CD4-positive, alpha-beta memory T cell (primary cell): Measurements from ENCODE around the gene PKM. TPM values are rescaled to one million over a fixed set of nuclear protein-coding genes. Genes with fewer than 3 reads are reported as not detected.
"Not testable (repeated sequence)": the region's sequence is repeated elsewhere in the genome, so short reads cannot be mapped to it uniquely, and the experiment has no call there.

ENCODE experiments used
- CTCF ChIA-PET: fragments of 350-600 bp; sonication (Branson Sonifier 250); formaldehyde crosslinking; loops from one replicate; lab custom pipeline; 2021; ENCODE audit warnings: inconsistent platforms; ENCODE audit not compliant: partially characterized antibody; lab: Charles Lee
- POLR2A ChIA-PET: fragments of 350-600 bp; sonication (Branson Sonifier 250); formaldehyde crosslinking; loops from one replicate; lab custom pipeline; 2021; ENCODE audit not compliant: partially characterized antibody; lab: Charles Lee
- DNase-seq, 5 donors: peaks; one replicate each; pipeline versions ENCODE4 v3.0.0 to v3.0.0-alpha.2; 2020 to 2022; ENCODE audit warnings: mixed read lengths in 1 of 5
- H3K27ac ChIP-seq: one replicate; pipeline ENCODE4 v1.7.0; 2013; ENCODE audit warnings: low read depth, low read length
- H3K27me3 ChIP-seq: 2 replicates; pipeline ENCODE4 v1.7.0; 2013; ENCODE audit warnings: mild to moderate bottlenecking, low read length, moderate library complexity; ENCODE audit not compliant: insufficient read depth
- H3K36me3 ChIP-seq: 2 replicates; pipeline ENCODE4 v1.7.0; 2013; ENCODE audit warnings: mild to moderate bottlenecking, low read length, moderate library complexity; ENCODE audit not compliant: insufficient read depth
- H3K4me1 ChIP-seq: 2 replicates; pipeline ENCODE4 v1.7.0; 2013; ENCODE audit warnings: mild to moderate bottlenecking, low read length, moderate library complexity; ENCODE audit not compliant: insufficient read depth
- H3K4me3 ChIP-seq, 2 donors: one replicate each; pipeline ENCODE4 v1.7.0; 2013; ENCODE audit warnings: low read length in 2 of 2, mild to moderate bottlenecking in 1 of 2
- H3K9me3 ChIP-seq, 2 donors: one replicate each; pipeline ENCODE4 v1.7.0; 2013; ENCODE audit warnings: low read length in 2 of 2, control low read depth in 1 of 2; ENCODE audit not compliant: control insufficient read depth in 1 of 2
- H3K27ac Mint-ChIP-seq, 7 donors: one replicate each; pipeline ENCODE4 v1.8.0; 2020 to 2021; ENCODE audit warnings: mixed read lengths in 7 of 7, mild to moderate bottlenecking in 6 of 7, inconsistent platforms in 3 of 7, moderate library complexity in 3 of 7
- H3K27me3 Mint-ChIP-seq, 2 donors: one replicate each; pipeline ENCODE4 v1.8.0; 2020 to 2021; ENCODE audit warnings: mixed read lengths in 2 of 2
- H3K36me3 Mint-ChIP-seq, 2 donors: one replicate each; pipeline ENCODE4 v1.8.0; 2020 to 2021; ENCODE audit warnings: mixed read lengths in 2 of 2, inconsistent platforms in 1 of 2, mild to moderate bottlenecking in 1 of 2
- H3K4me1 Mint-ChIP-seq, 4 donors: one replicate each; pipeline ENCODE4 v1.8.0; 2020 to 2021; ENCODE audit warnings: mixed read lengths in 4 of 4, mild to moderate bottlenecking in 1 of 4
- H3K4me3 Mint-ChIP-seq, 8 donors: one replicate each; pipeline ENCODE4 v1.8.0; 2020 to 2021; ENCODE audit warnings: mixed read lengths in 8 of 8, mild to moderate bottlenecking in 7 of 8, moderate library complexity in 6 of 8, inconsistent platforms in 3 of 8
- H3K9me3 Mint-ChIP-seq, 8 donors: one replicate each; pipeline ENCODE4 v1.8.0; 2020 to 2021; ENCODE audit warnings: mixed read lengths in 8 of 8, mild to moderate bottlenecking in 5 of 8, inconsistent platforms in 3 of 8, moderate library complexity in 1 of 8
- intact Hi-C: fragments of 100-400 bp; cut with micrococcal nuclease; formaldehyde crosslinking; loops from one replicate; pipeline ENCODE4 v1.15.1; 2023
- polyA plus RNA-seq, 2 donors: library from polyadenylated mRNA; unstranded; fragments of 300-500 nt; fragmentation: Illumina TruSeq; gene quantifications; one replicate each; pipeline ENCODE4 v1.2.3, GENCODE V29; 2021
- total RNA-seq, 2 experiments: library from RNA; stranded (reverse); gene quantifications; one replicate each; pipeline ENCODE4 v1.2.3, GENCODE V29; 2021

Gene PKM
- 100 to 1,000 TPM; 378 to 383 TPM for total RNA-seq
- 100 to 1,000 TPM; 440 to 658 TPM for polyA plus RNA-seq

DNA sequence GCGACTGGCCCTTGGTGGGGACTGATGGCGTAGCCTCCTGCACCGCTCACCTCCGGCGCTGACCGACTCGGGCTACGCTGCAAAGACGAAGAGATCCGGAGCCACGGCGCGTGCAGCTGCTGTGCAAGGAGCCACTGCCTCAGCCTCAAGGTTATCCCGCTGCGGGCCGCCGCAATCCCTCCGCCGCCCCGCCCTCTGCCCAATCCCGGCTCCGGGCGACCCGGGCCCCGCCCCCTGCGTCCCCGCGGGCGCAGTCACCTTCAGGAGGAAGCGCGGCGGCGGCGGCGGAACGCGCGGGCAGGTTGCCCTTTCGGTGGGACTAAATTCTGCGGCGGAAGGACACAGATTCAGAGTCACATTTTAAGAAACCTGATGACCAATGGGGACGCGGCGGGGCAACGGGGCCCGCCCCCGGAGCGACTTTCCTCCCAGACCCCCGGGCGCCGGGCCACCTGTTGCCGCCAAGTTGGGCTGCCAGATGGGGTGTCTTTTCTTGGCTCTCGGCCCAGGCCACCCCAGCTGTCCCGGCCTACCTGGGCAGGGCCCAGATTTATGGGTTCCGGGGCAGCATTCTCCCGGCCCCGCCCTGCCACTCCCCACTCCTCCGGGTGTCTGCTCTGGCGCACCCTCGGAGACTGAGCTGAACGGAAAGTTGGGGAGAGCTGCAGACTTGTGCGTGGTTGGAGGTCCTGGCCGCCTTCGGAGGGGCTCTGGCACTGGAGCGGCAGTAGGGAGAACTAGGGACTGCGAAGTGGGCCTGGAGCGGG lies at the start of gene PKM:
Gene PKM (minus strand): TSS at position 125 of the 767 bp plus-strand sequence. CDS start 12,093 bp downstream, outside the sequence.
- CTCF ChIA-PET, result interaction anchor here (0.7 to 2.4 kb wide), 5 partner anchors 8 to 43 kb away, joined by 3 to 15 read pairs (median 4); no protein-coding TSS in a partner anchor
- H3K27ac Mint-ChIP-seq, result peak within 1 kb of the TSS; percentile 94 to 100 (median 97)
- intact Hi-C loops, result loop anchor here (1.0 kb wide), 3 partner anchors 41 to 243 kb away; partner anchors contain the start of genes ARIH1, MYO9A, PARP6 and SENP8
- Histone ChIP-seq H3K36me3 (no peaks in the 10 kb centered on the region), H3K4me3 (peak within 1 kb of the TSS; percentile 68 to 92), H3K27me3 (no peaks in the 10 kb centered on the region), H3K4me1 (peaks cover 43% of the 10 kb centered on the region), H3K9me3 (no peaks in the 10 kb centered on the region), H3K27ac (peak within 1 kb of the TSS; percentile 96)
- peak; percentile 88 to 90 (median 89) for DNase-seq
- H3K27me3 Mint-ChIP-seq, result peaks cover 0 to 4% of the 10 kb centered on the region in 2 donors
- POLR2A ChIA-PET, result interaction anchor here (0.6 to 5.0 kb wide), 16 partner anchors 9 to 299 kb away, joined by 3 to 39 read pairs (median 6); partner anchors contain the start of genes ARIH1, GRAMD2A, HEXA and MYO9A
- peaks cover 35 to 70% (median 50%) of the 10 kb centered on the region in 4 donors for H3K4me1 Mint-ChIP-seq
- peak within 1 kb of the TSS; percentile 95 to 99 (median 98) for H3K4me3 Mint-ChIP-seq
- H3K36me3 Mint-ChIP-seq, result peaks cover 0 to 24% of the 10 kb centered on the region in 2 donors
- H3K9me3 Mint-ChIP-seq, result no peaks in the 10 kb centered on the region

DNA sequence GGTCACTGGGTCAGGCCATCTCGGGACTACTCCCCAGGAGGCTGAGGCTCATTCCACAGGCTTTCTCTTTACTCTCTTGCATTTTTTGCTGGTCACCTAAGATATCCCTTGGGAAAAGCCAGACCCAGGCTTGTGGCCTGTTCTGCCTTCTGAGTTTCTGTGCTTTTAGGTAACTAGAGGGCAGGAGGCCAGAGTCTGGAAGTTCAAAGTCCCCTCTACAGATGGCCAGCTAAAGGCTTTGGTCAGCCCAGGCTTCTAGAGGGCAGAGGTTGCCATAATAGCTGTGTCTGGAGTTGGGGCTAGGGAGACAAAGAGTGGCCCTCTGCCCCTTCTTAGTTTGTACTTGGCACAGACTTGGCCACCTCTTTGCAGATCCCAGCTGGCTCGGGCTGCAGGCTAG lies 49.8 kb upstream of the PKM start:
- Mint-ChIP-seq H3K9me3 (no peaks in the 10 kb centered on the region), H3K4me1 (no peaks in the 10 kb centered on the region), H3K27me3 (no peaks in the 10 kb centered on the region), H3K36me3 (no peaks in the 10 kb centered on the region), H3K27ac (no peak overlapping the region), H3K4me3 (no peak overlapping the region)
- DNase-seq, result no peak
- no peak overlapping the region for H3K27ac ChIP-seq
- H3K4me3 ChIP-seq, result no peak overlapping the region
- no peaks in the 10 kb centered on the region for H3K36me3 ChIP-seq
- ChIA-PET CTCF (interaction anchor here (2.1 kb wide), 1 partner anchor 54 kb away, joined by 7 read pairs; no protein-coding TSS in a partner anchor), POLR2A (no interaction called here)
- H3K27me3 ChIP-seq, result no peaks in the 10 kb centered on the region
- H3K9me3 ChIP-seq, result no peaks in the 10 kb centered on the region
- H3K4me1 ChIP-seq, result no peaks in the 10 kb centered on the region
- intact Hi-C loops, result no loop called here

DNA sequence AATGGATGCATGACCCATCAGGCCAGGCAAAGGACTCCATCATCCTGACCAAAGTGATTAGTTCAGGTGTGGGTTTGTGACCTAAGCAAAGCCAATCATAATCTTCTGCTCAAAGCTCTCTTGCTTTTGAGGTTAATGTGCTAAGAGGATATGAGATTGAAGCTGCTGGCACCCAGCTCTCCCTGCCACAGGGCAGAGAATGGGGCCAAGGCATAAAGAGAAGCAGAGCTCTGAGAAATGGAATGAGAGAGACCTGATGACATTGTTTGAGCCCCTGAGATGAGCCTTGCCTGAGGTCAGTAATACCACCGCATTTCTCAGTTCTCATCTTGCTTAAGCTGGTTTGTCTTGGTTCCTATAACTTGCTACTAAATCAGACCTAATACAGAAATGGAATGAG lies 47.7 kb upstream of the PKM start:
- CTCF ChIA-PET, result interaction anchor here (0.8 to 2.0 kb wide), 3 partner anchors 9 to 79 kb away, joined by 3 to 6 read pairs (median 5); no protein-coding TSS in a partner anchor
- DNase-seq, result no peak
- Histone ChIP-seq H3K27me3 (no peaks in the 10 kb centered on the region), H3K4me1 (peaks cover 1% of the 10 kb centered on the region), H3K36me3 (no peaks in the 10 kb centered on the region), H3K4me3 (no peak overlapping the region), H3K27ac (no peak overlapping the region), H3K9me3 (no peaks in the 10 kb centered on the region)
- peaks cover 0 to 1% (median 0%) of the 10 kb centered on the region in 8 donors for H3K9me3 Mint-ChIP-seq
- no peaks in the 10 kb centered on the region for H3K27me3 Mint-ChIP-seq
- H3K27ac Mint-ChIP-seq, result no peak overlapping the region
- POLR2A ChIA-PET, result no interaction called here
- intact Hi-C loops, result loop anchor here (10.0 kb wide), 1 partner anchor 96 kb away; the partner anchor contains the start of gene HEXA
- peaks cover 4 to 6% (median 5%) of the 10 kb centered on the region in 4 donors for H3K4me1 Mint-ChIP-seq
- H3K4me3 Mint-ChIP-seq, result no peak overlapping the region
- H3K36me3 Mint-ChIP-seq, result no peaks in the 10 kb centered on the region

DNA sequence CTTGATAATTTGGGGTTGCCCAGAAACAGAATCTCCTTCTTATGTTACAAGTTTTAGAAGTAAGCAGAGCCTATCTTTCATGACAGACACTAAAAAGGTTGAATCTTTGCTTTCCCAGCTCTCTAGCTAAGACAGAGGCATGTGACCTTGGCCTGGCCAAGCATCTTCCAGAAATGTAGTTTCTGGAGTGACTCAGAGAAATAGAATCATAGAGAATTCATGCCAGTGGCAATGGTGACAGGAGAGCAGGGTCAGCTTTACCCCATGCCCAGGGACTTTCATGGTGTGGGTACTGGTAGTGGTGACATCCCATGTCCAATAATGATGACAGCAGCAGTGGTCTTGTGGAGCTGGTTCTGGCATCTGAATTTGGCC lies 45.3 kb upstream of the PKM start:
- ChIA-PET POLR2A (no interaction called here), CTCF (no interaction called here)
- no peak overlapping the region for H3K4me3 Mint-ChIP-seq
- H3K27ac Mint-ChIP-seq, result no peak overlapping the region
- H3K27me3 Mint-ChIP-seq, result no peaks in the 10 kb centered on the region
- H3K9me3 ChIP-seq, result no peaks in the 10 kb centered on the region
- H3K4me3 ChIP-seq, result no peak overlapping the region
- intact Hi-C loops, result loop anchor here (10.0 kb wide), 1 partner anchor 98 kb away; the partner anchor contains the start of gene HEXA
- H3K27me3 ChIP-seq, result no peaks in the 10 kb centered on the region
- DNase-seq, result no peak
- H3K27ac ChIP-seq, result no peak overlapping the region
- peaks cover 18% of the 10 kb centered on the region for H3K4me1 ChIP-seq
- H3K36me3 Mint-ChIP-seq, result no peaks in the 10 kb centered on the region
- H3K9me3 Mint-ChIP-seq, result peaks cover 0 to 1% (median 0%) of the 10 kb centered on the region in 8 donors
- no peaks in the 10 kb centered on the region for H3K36me3 ChIP-seq
- H3K4me1 Mint-ChIP-seq, result peaks cover 16 to 27% (median 21%) of the 10 kb centered on the region in 4 donors

DNA sequence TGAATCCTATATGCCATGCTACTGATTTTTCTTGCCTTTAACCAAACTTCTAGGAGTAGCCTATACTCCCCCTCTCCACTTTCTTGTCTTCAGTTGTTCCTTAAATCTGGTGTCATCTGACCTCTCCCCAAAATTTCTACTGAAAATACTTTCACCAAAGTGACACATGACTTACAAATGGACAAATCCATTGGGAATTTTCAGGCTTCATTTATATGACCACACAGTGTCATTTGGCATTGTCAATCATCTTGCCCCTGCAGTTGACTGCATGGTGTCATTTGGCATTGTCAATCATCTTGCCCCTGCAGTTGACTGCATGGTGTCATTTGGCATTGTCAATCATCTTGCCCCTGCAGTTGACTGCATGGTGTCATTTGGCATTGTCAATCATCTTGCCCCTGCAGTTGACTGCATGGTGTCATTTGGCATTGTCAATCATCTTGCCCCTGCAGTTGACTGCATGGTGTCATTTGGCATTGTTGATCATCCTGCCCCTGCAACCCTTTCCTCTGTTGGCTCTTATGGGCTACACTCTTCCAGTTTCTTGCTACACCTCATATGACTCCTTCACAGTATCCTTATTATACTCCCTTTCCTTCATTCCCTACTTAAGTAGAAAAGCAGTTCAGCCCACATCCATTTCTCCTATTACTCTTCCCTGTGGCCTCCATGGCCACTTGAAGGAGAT lies 44.8 kb upstream of the PKM start:
- H3K9me3 ChIP-seq, H3K4me3 ChIP-seq, DNase-seq, H3K36me3 ChIP-seq, H3K27me3 Mint-ChIP-seq, H3K9me3 Mint-ChIP-seq, H3K4me3 Mint-ChIP-seq, H3K27ac ChIP-seq, POLR2A ChIA-PET, H3K36me3 Mint-ChIP-seq, H3K27me3 ChIP-seq: not testable (repeated sequence)
- CTCF ChIA-PET, result interaction anchor here (2.5 to 3.1 kb wide), 2 partner anchors 65 to 76 kb away, joined by 8 to 26 read pairs; partner anchors contain the start of gene GRAMD2A
- peaks cover 19 to 32% (median 26%) of the 10 kb centered on the region in 4 donors for H3K4me1 Mint-ChIP-seq
- H3K27ac Mint-ChIP-seq, result peak overlapping the region in 3 of 7 donors; percentile 43 to 78 (median 77)
- peaks cover 24% of the 10 kb centered on the region for H3K4me1 ChIP-seq
- intact Hi-C loops, result loop anchor here (10.0 kb wide), 1 partner anchor 99 kb away; the partner anchor contains the start of gene HEXA

DNA sequence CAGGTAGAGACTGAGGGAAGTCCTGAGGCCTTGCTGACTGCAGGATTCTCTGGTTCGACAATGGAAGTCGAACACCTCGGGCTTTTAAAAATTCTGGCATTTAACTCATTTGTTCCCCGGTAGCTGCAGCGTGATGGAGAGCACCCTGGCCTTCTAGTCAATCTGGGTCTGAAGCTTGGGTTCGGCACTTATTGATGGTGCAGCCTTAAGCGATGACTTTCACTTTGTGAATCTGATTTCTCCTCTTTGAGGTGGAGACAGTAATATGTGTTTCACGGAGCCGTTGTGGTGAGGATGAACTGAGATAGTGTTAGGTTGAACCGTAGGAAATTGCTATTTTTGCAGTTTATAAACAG lies 42.0 kb upstream of the PKM start:
- Mint-ChIP-seq H3K4me1 (peaks cover 27 to 43% (median 36%) of the 10 kb centered on the region in 4 donors), H3K27me3 (no peaks in the 10 kb centered on the region), H3K9me3 (peaks cover 0 to 1% (median 0%) of the 10 kb centered on the region in 8 donors), H3K36me3 (peaks cover 7 to 8% of the 10 kb centered on the region in 2 donors), H3K27ac (peak overlapping the region; percentile 93 to 97 (median 95)), H3K4me3 (peak overlapping the region; percentile 83 to 91 (median 88))
- Histone ChIP-seq H3K4me3 (peak overlapping the region; percentile 14 to 65), H3K36me3 (peaks cover 3% of the 10 kb centered on the region), H3K9me3 (no peaks in the 10 kb centered on the region), H3K27ac (peak overlapping the region; percentile 71), H3K4me1 (peaks cover 34% of the 10 kb centered on the region), H3K27me3 (no peaks in the 10 kb centered on the region)
- DNase-seq, result no peak
- intact Hi-C loops, result loop anchor here (1.0 to 10.0 kb wide), 6 partner anchors 42 to 202 kb away; partner anchors contain the start of genes ARIH1, CELF6, GRAMD2A and HEXA
- POLR2A ChIA-PET, result interaction anchor here (0.8 to 2.9 kb wide), 6 partner anchors 12 to 200 kb away, joined by 3 to 39 read pairs (median 10); partner anchors contain the start of gene PKM
- CTCF ChIA-PET, result interaction anchor here (1.0 to 3.1 kb wide), 10 partner anchors 10 to 78 kb away, joined by 3 to 36 read pairs (median 6); partner anchors contain the start of genes GRAMD2A and PKM
